ENCODE measurements around the gene LDLR.
"Not testable (repeated sequence)": the region's sequence is repeated elsewhere in the genome, so short reads cannot be mapped to it uniquely, and the experiment has no call there.

LDLR gene

DNA sequence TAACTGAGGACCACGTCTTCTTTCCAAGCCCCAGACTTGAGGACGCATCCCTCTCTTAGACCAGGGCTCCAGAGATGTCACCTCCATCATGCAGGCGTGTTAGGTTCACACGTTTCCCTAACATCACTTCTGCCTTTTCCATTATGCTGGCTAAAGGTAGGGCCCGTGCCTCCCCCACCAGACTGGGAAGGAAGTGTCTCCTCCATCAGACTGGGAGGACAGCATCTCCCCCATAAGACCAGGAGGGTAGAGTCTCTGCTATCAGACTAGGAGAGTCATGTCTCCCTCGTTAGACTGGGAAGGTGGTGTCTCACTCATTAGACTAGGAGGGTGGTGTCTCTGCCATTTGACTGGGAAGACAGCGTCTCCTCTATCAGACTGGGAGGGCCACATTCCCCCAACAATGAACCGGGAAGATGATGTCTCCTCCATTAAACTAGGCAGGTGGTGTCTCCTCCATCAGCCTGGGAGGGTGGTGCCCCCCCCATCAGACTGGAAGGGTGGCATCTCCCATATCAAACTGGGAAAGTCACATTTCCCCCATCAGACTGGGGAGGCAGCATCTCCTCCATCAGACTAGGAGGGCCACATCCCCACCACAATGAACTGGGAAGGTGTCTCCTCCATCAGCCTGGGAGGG is 84.4 kb downstream of the LDLR start:
- no peak for DNase-seq (ENCODE audit: low read depth)
- TF ChIP-seq, protein P1, sequence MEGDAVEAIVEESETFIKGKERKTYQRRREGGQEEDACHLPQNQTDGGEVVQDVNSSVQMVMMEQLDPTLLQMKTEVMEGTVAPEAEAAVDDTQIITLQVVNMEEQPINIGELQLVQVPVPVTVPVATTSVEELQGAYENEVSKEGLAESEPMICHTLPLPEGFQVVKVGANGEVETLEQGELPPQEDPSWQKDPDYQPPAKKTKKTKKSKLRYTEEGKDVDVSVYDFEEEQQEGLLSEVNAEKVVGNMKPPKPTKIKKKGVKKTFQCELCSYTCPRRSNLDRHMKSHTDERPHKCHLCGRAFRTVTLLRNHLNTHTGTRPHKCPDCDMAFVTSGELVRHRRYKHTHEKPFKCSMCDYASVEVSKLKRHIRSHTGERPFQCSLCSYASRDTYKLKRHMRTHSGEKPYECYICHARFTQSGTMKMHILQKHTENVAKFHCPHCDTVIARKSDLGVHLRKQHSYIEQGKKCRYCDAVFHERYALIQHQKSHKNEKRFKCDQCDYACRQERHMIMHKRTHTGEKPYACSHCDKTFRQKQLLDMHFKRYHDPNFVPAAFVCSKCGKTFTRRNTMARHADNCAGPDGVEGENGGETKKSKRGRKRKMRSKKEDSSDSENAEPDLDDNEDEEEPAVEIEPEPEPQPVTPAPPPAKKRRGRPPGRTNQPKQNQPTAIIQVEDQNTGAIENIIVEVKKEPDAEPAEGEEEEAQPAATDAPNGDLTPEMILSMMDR (IDR thresholded peaks at IDR 0.05; ENCODE audit: control insufficient read depth, extremely low read depth, insufficient read depth), result no peak

DNA sequence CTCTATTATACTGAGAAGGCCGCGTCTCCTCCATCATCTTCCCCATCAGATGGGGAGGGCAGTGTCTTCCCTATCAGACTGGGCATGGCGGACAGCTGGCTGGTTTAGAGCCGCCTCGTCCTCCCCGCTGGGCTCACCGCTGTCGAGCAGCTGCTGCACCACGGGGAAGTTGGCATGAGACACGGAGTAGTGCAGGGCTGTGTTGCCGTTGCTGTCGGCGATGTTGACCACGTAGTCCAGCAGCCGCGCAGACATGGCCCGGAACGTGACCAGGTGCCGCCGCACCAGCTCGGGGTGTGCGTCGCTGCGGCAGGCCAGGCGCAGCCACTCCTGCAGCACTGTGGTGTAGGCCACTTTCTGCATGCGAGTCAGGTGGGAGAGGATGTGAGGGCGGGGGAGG is 85.1 kb downstream of the LDLR start:
- no peak for DNase-seq (ENCODE audit: low read depth)
- TF ChIP-seq, protein P1 (IDR thresholded peaks at IDR 0.05; ENCODE audit: control insufficient read depth, extremely low read depth, insufficient read depth), result no peak

More for the DNA sequence above, 84.4 kb downstream of the LDLR start:
- no peak overlapping the region for H3K4me3 ChIP-seq (ENCODE audit: low read depth, low read length)

DNA sequence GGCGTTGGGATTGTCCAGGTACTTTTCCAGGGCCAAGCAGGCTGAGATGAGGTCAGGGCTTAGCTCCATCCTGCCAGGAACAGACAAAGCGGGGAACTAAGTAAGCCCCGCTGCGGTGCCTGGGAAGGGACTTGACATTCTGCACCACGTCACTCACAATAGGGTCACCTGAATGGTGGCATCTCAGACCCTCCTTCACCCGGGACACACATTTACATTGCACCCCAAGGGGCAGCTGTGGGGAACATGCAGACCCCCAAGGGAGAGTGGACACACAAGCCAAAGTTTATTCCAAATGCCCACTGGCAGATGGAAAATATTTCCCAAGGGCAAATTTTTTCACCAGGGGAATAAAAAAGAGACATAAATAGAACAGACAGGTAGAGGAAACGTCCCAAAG is 86.7 kb downstream of the LDLR start:
- DNase-seq (ENCODE audit: low read depth), result no peak
- TF ChIP-seq, protein P1 (IDR thresholded peaks at IDR 0.05; ENCODE audit: control insufficient read depth, extremely low read depth, insufficient read depth), result no peak
- no peak overlapping the region for H3K4me3 ChIP-seq (ENCODE audit: low read depth, low read length)

More for the DNA sequence above, 85.1 kb downstream of the LDLR start:
- H3K4me3 ChIP-seq (ENCODE audit: low read depth, low read length), result no peak overlapping the region

DNA sequence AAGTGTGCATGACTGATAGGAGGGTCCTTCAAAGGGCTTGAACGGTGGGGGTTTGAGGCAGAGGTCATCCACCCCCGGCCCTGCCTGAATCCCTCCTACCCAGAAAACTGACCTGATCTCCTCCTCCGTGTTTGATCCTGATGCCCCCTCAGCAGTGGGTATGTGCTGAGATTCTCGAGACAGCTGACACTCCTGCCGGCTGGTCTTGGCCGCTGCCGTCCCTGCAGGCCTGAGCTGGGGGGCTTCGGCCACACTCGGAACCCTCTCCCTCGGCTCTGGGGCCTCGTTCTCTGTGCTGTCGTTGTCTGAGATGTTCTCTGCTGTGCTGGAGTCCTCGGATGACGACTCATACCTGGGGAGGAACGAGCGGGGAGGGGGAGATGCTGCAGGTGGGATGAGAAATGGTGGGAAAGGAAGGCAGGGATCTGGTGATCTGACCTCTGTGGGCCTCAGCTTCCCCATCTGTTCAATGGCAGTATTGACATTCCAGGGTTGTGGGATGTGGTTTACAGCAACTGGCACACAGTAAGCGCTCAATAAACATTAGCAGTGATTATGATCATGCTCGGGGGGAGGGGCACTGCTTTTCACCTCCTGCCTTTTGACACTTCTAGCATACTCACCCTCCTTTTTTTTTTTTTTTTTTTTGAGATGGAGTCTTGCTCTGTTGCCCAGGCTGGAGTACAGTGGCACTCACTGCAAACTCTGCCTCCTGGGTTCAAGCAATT is 87.4 kb downstream of the LDLR start:
- H3K4me3 ChIP-seq (ENCODE audit: low read depth, low read length), result no peak overlapping the region
- TF ChIP-seq, protein P1 (IDR thresholded peaks at IDR 0.05; ENCODE audit: control insufficient read depth, extremely low read depth, insufficient read depth), result no peak
- DNase-seq (ENCODE audit: low read depth), result no peak

DNA sequence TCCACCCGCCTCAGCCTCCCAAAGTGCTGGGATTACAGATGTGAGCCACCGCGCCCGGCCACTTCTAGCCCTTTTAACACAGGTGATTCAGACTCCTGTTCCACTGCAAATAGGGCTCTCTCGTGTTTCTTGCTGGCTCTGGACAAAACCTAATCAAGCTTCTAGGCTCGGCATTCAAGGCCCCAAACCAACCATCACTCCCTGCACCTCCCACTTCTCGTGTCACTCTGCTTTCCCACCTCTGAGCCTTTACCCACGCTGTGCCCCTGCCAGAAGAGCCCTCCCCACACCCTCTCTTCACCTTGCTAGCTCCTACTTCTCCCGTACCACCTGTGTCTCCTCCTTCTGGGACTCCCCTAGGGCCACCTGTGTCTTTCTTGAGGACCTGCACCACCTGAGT is 88.3 kb downstream of the LDLR start:
- H3K4me3 ChIP-seq (ENCODE audit: low read depth, low read length), result no peak overlapping the region
- TF ChIP-seq, protein P1 (IDR thresholded peaks at IDR 0.05; ENCODE audit: control insufficient read depth, extremely low read depth, insufficient read depth), result no peak
- DNase-seq (ENCODE audit: low read depth), result no peak

DNA sequence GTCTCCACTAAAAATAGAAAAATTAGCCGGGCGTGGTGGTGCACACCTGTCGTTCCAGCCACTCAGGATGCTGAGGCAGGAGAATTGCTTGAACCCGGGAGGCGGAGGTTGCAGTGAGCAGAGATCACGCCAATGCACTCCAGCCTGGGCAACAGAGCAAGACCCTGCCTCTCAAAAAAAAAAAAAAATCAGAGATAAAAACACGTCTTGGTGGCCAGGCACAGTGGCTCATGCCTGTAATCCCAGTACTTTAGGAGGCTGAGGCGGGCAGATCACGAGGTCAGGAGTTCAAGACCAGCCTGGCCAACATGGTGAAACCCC is 89.8 kb downstream of the LDLR start:
- not testable (repeated sequence) for DNase-seq (ENCODE audit: low read depth); H3K4me3 ChIP-seq (ENCODE audit: low read depth, low read length)

DNA sequence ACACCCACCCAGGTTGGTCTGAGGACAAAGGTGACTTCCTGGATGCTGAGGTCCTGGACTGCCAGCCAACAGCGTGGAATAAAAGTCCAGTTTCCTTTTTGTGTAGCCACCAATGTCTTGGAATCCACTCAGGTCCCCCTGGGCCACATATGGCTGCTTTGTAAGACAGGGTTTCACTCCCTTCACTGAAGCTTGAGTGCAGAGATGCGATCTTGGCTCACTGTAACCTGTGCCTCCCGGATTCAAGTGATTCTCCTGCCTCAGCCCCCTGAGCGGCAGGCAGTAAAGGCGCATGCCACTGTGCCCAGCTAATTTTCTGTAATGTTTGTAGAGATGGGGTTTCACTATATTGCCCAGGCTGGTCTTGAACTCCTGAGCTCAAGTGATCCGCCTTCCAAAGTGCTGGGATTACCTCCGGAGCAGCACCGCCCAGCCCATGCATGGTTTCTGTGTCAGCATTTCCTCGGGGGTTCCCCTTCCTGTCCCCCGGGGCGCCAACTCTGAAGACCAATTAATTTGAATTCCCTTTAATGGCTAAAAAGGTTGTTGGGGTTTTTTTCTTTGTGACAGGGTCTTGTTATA is 90.5 kb downstream of the LDLR start:
- TF ChIP-seq, protein P1 (IDR thresholded peaks at IDR 0.05; ENCODE audit: control insufficient read depth, extremely low read depth, insufficient read depth), result no peak
- no peak overlapping the region for H3K4me3 ChIP-seq (ENCODE audit: low read depth, low read length)
- DNase-seq (ENCODE audit: low read depth), result no peak
